HCT116 (cell line): Measurements from ENCODE around the gene FLT3LG.

Experiments
- ATF3 ChIP-seq: IDR thresholded peaks from 2 replicates; pipeline ENCODE4 v1.6.1; 2012
- CTCF ChIP-seq, 3 experiments: fragments of 200-600 bp in 1 of 3; sonication (generic) in 1 of 3; IDR thresholded peaks in 2 of 3; conservative IDR thresholded peaks in 1 of 3; 2 replicates each; pipeline ENCODE4 v1.5.1; 2012 to 2017; ENCODE audit warnings: low read depth in 2 of 3, low read length in 2 of 3, antibody characterized with exemption in 1 of 3, borderline replicate concordance in 1 of 3, control low read depth in 1 of 3, mild to moderate bottlenecking in 1 of 3, mixed read lengths in 1 of 3, mixed run types in 1 of 3, moderate library complexity in 1 of 3; ENCODE audit not compliant: insufficient read depth in 1 of 3
- EGR1 ChIP-seq: IDR thresholded peaks from 2 replicates; pipeline ENCODE4 v1.6.1; 2012; ENCODE audit warnings: low read depth
- EZH2 ChIP-seq: fragments of 200-600 bp; sonication (generic); IDR thresholded peaks from 2 replicates; pipeline ENCODE4 v1.6.1; 2017; ENCODE audit warnings: antibody characterized with exemption, mixed run types
- EZH2phosphoT487 ChIP-seq: fragments of 200-600 bp; IDR thresholded peaks from 2 replicates; pipeline ENCODE4 v1.6.1; 2018; ENCODE audit warnings: antibody characterized with exemption, borderline replicate concordance
- JUND ChIP-seq: IDR thresholded peaks from 2 replicates; pipeline ENCODE4 v1.6.1; 2012
- MAX ChIP-seq: IDR thresholded peaks from 2 replicates; pipeline ENCODE4 v1.6.1; 2012
- POLR2A ChIP-seq: IDR thresholded peaks from 2 replicates; pipeline ENCODE4 v1.7.0; 2011; ENCODE audit warnings: borderline replicate concordance; ENCODE audit not compliant: insufficient read depth, insufficient read length; ENCODE audit errors: extremely low read depth
- POLR2AphosphoS5 ChIP-seq: IDR thresholded peaks from 2 replicates; pipeline ENCODE4 v1.6.1; 2011; ENCODE audit warnings: mild to moderate bottlenecking, low read depth, low read length, moderate library complexity
- RAD21 ChIP-seq: IDR thresholded peaks from 2 replicates; pipeline ENCODE4 v1.6.1; 2012; ENCODE audit warnings: low read depth, mild to moderate bottlenecking
- REST ChIP-seq: IDR thresholded peaks from 2 replicates; pipeline ENCODE4 v1.6.1; 2012; ENCODE audit warnings: low read depth
- SP1 ChIP-seq: IDR thresholded peaks from 2 replicates; pipeline ENCODE4 v1.6.1; 2012; ENCODE audit warnings: low read depth

GRCh38 chr19:49486710-49487276 lies 12.8 kb downstream of the FLT3LG start:
- TF ChIP-seq MAX (no peak), CTCF (IDR thresholded peaks at IDR 0.05 in 2 of 3, conservative IDR thresholded peaks at IDR 0.05 in 1 of 3; ENCODE audit: borderline replicate concordance in 1 of 3, insufficient read depth in 1 of 3, low read depth in 2 of 3, low read length in 2 of 3) (no peak), SP1 (no peak), RAD21 (no peak), EZH2phosphoT487 (no peak), ATF3 (no peak), EZH2 (no peak), EGR1 (no peak), REST (no peak), JUND (no peak), POLR2AphosphoS5 (no peak), POLR2A (no peak)
